PC-3 (cell line): Measurements from ENCODE around the gene GCG.

Experiments used
- CTCF ChIP-seq: fragments of 300-600 bp; sonication (generic); conservative IDR thresholded peaks from 2 replicates; pipeline ENCODE4 v1.5.1; 2017; ENCODE audit warnings: antibody characterized with exemption, low read depth, mild to moderate bottlenecking, low read length
- EZH2 ChIP-seq: fragments of 300-600 bp; sonication (generic); IDR thresholded peaks from one replicate; pipeline ENCODE4 v1.6.1; 2017; ENCODE audit warnings: antibody characterized with exemption, mild to moderate bottlenecking, low read length; ENCODE audit not compliant: unreplicated experiment

- TF ChIP-seq CTCF (peak; percentile 91), EZH2 (no peak)
Observed at GRCh38 chr2:162123806-162124758, 28.0 kb downstream of the GCG start.
